ENCODE data around the gene ABHD17B.

The ABHD17B gene

GRCh38 chr9:71876106-71876505 lies 34.9 kb downstream of the ABHD17B start:
- DNase-seq, result no peak

GRCh38 chr9:71875345-71875744 lies 35.6 kb downstream of the ABHD17B start:
- DNase-seq, result no peak

- no peak for DNase-seq
Observed at GRCh38 chr9:71863631-71864030, 47.4 kb downstream of the ABHD17B start.

- DNase-seq, result no peak
Observed at GRCh38 chr9:71861618-71862017, 49.4 kb downstream of the ABHD17B start.

- no peak for DNase-seq
Observed at GRCh38 chr9:71859939-71860338, 51.1 kb downstream of the ABHD17B start.

- no peak for DNase-seq
Observed at GRCh38 chr9:71858812-71859211, 52.2 kb downstream of the ABHD17B start.

- DNase-seq, result no peak
Observed at GRCh38 chr9:71858102-71858798, 52.7 kb downstream of the ABHD17B start.

GRCh38 chr9:71857159-71857558 lies 53.8 kb downstream of the ABHD17B start:
- no peak for DNase-seq

- DNase-seq, result no peak
Observed at GRCh38 chr9:71854811-71855210, 56.2 kb downstream of the ABHD17B start.

- DNase-seq, result no peak
Observed at GRCh38 chr9:71853084-71853483, 57.9 kb downstream of the ABHD17B start.

GRCh38 chr9:71850996-71851395 lies 60.0 kb downstream of the ABHD17B start:
- DNase-seq, result no peak

- no peak for DNase-seq
Observed at GRCh38 chr9:71847892-71848291, 63.1 kb downstream of the ABHD17B start.

- no peak for DNase-seq
Observed at GRCh38 chr9:71844808-71845207, 66.2 kb downstream of the ABHD17B start.

- DNase-seq, result no peak
Observed at GRCh38 chr9:71839668-71840067, 71.3 kb downstream of the ABHD17B start.

- no peak for DNase-seq
Observed at GRCh38 chr9:71835596-71835995, 75.4 kb downstream of the ABHD17B start.

- no peak for DNase-seq
Observed at GRCh38 chr9:71830929-71831328, 80.1 kb downstream of the ABHD17B start.

GRCh38 chr9:71830153-71830552 lies 80.8 kb downstream of the ABHD17B start:
- DNase-seq, result no peak

- no peak for DNase-seq
Observed at GRCh38 chr9:71826279-71826678, 84.7 kb downstream of the ABHD17B start.

- DNase-seq, result no peak
Observed at GRCh38 chr9:71824257-71824656, 86.7 kb downstream of the ABHD17B start.

GRCh38 chr9:71822935-71823334 lies 88.1 kb downstream of the ABHD17B start:
- no peak for DNase-seq

GRCh38 chr9:71822456-71822855 lies 88.5 kb downstream of the ABHD17B start:
- DNase-seq, result no peak

GRCh38 chr9:71821405-71821804 lies 89.6 kb downstream of the ABHD17B start:
- no peak for DNase-seq

GRCh38 chr9:71820403-71820921 lies 90.5 kb downstream of the ABHD17B start:
- no peak for DNase-seq

GRCh38 chr9:71819115-71819739 lies 91.8 kb downstream of the ABHD17B start:
- peak in 1 of 2 experiments; percentile 32 for DNase-seq

Measured in NCI-H446 (cell line).